GM20431 (cell line): ENCODE results near the gene STAC3.

ENCODE experiments used
- in situ Hi-C: fragments of 300-500 bp; cut with MseI, MboI; formaldehyde crosslinking; loops from one replicate; pipeline ENCODE4 v1.15.0; 2020; ENCODE audit warnings: low sequenced_read_pairs; ENCODE audit not compliant: unreplicated experiment

Gene STAC3

DNA sequence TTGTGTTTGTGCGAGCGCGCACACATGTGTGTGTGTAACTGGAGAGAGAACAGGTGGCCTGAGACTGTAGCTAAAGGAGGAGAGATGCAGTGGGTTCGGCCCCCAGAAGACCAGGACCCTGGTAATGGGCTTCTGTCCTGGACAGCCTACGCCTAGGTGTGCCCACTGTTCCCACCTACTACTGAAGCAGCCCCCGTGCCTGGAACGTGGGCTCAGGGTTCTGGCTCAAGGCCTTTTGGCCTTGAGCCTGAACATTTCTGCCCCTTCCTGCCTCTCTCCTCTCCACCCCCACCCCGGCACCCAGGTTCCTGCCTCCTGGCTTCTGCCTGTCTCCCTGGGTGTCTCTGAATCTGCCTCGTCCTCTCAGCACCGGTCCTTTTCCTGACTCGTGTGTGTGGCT, 35.9 kb downstream of the STAC3 start:
- in situ Hi-C loops: no loop called here

- in situ Hi-C loops: no loop called here
Observed at GRCh38 chr12:57214398-57214781, 36.6 kb downstream of the STAC3 start.

DNA sequence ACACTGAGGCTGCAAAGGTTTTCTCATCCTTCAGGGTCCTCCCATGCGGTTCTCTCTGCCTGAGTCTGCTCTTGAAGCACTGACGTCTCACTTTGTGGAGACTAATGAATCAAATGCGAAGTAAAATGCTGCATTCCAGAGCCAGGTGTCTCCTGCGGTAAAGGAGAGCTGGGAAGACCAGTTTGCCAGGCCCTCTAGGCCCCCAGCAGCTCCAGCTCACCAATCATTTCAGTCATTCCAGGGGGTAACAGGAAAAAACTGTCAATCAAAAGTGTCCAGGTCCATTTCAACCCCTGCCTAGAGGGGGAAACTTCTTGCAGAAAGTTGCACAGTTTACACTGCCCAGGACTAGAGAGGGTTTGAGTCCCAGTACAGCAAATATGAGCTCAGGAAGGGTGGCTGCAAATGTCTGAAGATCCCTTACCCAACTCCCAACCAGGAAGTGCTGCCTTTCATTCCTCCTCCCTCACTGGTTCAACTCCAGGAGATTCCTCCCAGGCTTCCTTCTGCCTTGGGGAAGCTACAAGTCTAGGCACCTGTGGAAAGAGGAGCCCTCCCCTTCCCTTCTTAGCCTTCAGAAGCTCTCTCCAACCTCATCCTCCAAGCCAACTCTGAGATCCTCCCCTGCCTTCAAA, 37.1 kb downstream of the STAC3 start:
- in situ Hi-C loops: no loop called here

DNA sequence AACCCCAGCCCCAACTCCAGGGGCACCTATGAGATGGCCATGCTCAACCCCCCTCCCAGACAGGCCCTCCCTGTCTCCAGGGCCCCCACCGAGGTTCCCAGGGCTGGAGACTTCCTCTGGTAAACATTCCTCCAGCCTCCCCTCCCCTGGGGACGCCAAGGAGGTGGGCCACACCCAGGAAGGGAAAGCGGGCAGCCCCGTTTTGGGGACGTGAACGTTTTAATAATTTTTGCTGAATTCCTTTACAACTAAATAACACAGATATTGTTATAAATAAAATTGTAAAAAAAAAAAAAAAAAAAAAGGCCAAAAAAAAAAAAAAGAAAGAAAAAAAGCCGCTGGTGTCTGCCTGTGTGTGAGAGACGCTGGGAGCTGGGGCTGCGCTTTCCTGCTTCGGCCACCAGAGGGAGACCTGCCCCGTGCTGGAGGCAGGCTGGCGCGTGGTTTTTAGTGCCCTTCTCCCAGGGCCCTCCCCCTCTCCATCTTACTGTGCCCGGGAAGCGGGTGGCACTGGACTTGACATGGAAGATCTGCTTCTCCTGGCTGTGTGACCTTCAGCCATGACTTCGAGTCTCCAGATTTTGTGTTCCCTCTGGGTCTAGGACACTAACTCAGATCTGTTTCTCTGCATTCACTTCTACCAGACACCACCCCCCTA, 37.8 kb downstream of the STAC3 start:
- in situ Hi-C loops: no loop called here

- in situ Hi-C loops: no loop called here
Observed at GRCh38 chr12:57212701-57213057, 38.3 kb downstream of the STAC3 start.

GRCh38 chr12:57211791-57212700, 38.9 kb downstream of the STAC3 start:
- in situ Hi-C loops: no loop called here

GRCh38 chr12:57210926-57211692, 39.9 kb downstream of the STAC3 start:
- in situ Hi-C loops: no loop called here

DNA sequence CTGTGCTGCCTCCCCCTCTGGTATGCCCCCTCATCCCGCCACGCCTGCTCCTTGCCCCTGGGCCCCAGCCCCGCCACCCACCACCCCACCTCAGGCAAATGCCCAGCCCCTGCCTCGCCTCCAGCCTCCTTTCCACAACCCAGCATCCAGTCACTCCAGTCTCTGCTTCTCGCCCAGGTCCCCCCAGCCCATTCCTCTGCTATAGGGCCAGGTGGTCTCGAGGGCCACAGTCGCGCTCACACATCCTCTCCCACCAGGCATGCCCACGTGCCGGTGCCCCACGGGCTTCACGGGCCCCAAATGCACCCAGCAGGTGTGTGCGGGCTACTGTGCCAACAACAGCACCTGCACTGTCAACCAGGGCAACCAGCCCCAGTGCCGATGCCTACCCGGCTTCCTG, 40.5 kb downstream of the STAC3 start:
- in situ Hi-C loops: no loop called here

DNA sequence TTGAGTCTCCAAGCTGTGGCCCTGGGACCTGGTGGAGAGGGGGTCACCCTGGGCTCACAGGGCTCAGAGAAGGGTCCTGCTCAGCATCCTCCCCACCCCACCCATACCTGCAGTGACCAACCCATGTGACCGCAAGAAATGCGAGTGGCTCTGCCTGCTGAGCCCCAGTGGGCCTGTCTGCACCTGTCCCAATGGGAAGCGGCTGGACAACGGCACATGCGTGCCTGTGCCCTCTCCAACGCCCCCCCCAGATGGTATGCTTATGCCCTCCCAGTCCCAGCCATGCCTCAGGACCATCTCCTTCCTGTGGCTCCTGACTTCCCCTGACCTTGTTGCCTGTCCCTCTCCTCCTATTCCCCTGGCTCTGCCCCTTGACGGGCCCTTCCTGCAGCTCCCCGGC, 41.1 kb downstream of the STAC3 start:
- in situ Hi-C loops: no loop called here

GRCh38 chr12:57208631-57209282, 42.2 kb downstream of the STAC3 start:
- in situ Hi-C loops: no loop called here

GRCh38 chr12:57207731-57208630, 43.0 kb downstream of the STAC3 start:
- in situ Hi-C loops: no loop called here

DNA sequence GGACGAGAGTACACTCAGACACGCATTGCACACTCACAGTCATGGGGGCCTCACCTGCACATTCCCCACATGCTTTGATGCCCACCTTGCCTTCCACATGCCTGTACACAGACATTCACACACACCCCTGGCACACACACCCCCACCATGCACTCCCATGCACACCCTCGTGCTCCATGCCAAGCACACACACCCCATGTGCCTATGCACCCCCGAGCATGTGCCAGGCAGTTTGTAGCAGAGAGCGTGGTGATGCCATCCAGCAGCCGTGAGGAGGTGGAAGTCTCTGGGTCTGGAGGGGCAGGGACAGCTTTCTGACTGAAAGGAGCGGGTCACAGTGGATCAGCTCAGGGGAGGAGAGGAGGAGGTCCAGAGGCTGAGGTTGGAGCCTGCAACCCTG, 45.1 kb downstream of the STAC3 start:
- in situ Hi-C loops: no loop called here

- in situ Hi-C loops: no loop called here
Observed at GRCh38 chr12:57205186-57205585, 45.8 kb downstream of the STAC3 start.

DNA sequence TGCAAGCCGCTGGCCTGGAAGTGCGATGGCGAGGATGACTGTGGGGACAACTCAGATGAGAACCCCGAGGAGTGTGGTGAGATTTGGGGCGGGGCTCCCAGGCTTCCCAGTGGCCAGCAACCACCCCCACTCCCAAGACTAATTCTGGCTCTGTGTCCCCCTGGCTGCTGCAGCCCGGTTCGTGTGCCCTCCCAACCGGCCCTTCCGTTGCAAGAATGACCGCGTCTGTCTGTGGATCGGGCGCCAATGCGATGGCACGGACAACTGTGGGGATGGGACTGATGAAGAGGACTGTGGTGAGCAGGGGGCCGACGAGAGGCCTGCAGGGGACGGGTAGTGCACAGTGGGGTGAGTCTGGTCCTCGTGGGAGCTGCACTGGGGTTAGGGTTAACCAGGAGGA, 46.5 kb downstream of the STAC3 start:
- in situ Hi-C loops: no loop called here

GRCh38 chr12:57203791-57204190, 47.2 kb downstream of the STAC3 start:
- in situ Hi-C loops: no loop called here

DNA sequence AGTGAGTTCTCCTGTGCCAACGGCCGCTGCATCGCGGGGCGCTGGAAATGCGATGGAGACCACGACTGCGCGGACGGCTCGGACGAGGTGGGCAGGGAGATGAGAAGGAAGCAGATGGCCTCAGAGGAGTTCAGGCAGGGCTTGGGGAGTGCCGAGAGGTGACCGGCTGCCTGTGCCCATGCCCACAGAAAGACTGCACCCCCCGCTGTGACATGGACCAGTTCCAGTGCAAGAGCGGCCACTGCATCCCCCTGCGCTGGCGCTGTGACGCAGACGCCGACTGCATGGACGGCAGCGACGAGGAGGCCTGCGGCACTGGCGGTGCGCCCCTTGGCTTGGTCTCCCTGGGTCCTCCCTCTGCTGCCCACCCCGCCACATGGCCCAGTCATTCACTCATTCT, 47.8 kb downstream of the STAC3 start:
- in situ Hi-C loops: no loop called here

GRCh38 chr12:57202321-57202720, 48.7 kb downstream of the STAC3 start:
- in situ Hi-C loops: no loop called here

DNA sequence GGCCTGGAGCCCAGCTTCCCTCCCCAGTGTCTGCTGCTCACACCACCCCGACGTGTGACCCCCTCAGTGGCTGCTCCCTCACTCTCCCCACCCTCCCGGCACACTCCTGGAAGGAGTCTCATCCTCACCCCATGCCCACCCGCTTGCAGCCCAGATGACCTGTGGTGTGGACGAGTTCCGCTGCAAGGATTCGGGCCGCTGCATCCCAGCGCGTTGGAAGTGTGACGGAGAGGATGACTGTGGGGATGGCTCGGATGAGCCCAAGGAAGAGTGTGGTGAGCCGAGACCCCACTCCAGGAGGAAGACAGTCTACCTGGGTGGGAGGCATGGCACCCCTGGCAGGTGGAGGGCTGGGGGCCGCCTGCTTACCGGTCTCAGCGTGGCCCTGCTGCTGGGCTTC, 49.4 kb downstream of the STAC3 start:
- in situ Hi-C loops: no loop called here

DNA sequence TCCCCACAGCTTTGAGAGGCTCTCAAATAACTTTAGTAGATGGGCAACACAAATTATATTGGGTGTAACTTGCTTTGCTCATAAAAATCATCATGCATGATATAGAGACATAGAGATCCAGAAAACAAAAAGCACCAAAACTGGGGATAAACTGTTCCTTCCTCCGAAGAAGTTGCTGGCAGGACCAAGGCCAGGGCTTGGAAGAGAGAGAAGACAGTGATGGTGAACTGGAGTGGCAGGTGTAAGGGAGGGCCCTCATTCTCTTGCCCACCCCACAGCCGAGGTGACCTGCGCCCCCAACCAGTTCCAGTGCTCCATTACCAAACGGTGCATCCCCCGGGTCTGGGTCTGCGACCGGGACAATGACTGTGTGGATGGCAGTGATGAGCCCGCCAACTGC, 49.8 kb downstream of the STAC3 start:
- in situ Hi-C loops: no loop called here
